HAP-1 (cell line): ENCODE data around the gene NID1.

ENCODE experiments used
- DNase-seq, 2 experiments: peaks; one replicate each; pipeline ENCODE4 v3.0.0-alpha.2; 2016 to 2020; ENCODE audit warnings: low spot score in 2 of 2
- H3K27me3 ChIP-seq: fragments of 250-450 bp; sonication (Bioruptor Pico); 2 replicates; pipeline ENCODE4 v1.5.1; 2020; ENCODE audit warnings: low read depth, mild to moderate bottlenecking, moderate library complexity
- H3K36me3 ChIP-seq: fragments of 250-450 bp; sonication (Bioruptor Pico); replicated peaks from 2 replicates; pipeline ENCODE4 v1.5.1; 2020; ENCODE audit warnings: mild to moderate bottlenecking
- H3K4me1 ChIP-seq: fragments of 250-450 bp; sonication (Bioruptor Pico); 2 replicates; pipeline ENCODE4 v1.5.1; 2020; ENCODE audit warnings: mild to moderate bottlenecking
- H3K4me3 ChIP-seq: fragments of 250-450 bp; sonication (Bioruptor Pico); 2 replicates; pipeline ENCODE4 v1.5.1; 2020; ENCODE audit warnings: mild to moderate bottlenecking, moderate library complexity
- H3K9me3 ChIP-seq: fragments of 250-450 bp; sonication (Bioruptor Pico); 2 replicates; pipeline ENCODE4 v1.5.1; 2020; ENCODE audit warnings: mild to moderate bottlenecking, moderate library complexity
- in situ Hi-C: fragments of 300-500 bp; cut with MboI; formaldehyde crosslinking; loops from 3 replicates; pipeline ENCODE4 v1.14.3; 2020; ENCODE audit warnings: low sequenced_read_pairs, inconsistent platforms, mixed read lengths

The NID1 gene

GRCh38 chr1:235954306-235955283, 110.3 kb downstream of the NID1 start:
- no peak for DNase-seq
- H3K4me1 ChIP-seq = no peaks in the 10 kb centered on the region
- in situ Hi-C loops = no loop called here
- H3K9me3 ChIP-seq = no peaks in the 10 kb centered on the region
- no peaks in the 10 kb centered on the region for H3K27me3 ChIP-seq
- no peaks in the 10 kb centered on the region for H3K36me3 ChIP-seq
- H3K4me3 ChIP-seq = no peak overlapping the region

GRCh38 chr1:235953801-235954200, 111.1 kb downstream of the NID1 start:
- Histone ChIP-seq H3K36me3 (no peaks in the 10 kb centered on the region), H3K4me3 (no peak overlapping the region), H3K4me1 (no peaks in the 10 kb centered on the region), H3K27me3 (no peaks in the 10 kb centered on the region), H3K9me3 (no peaks in the 10 kb centered on the region)
- in situ Hi-C loops = no loop called here
- no peak for DNase-seq

GRCh38 chr1:235952950-235953615, 111.8 kb downstream of the NID1 start:
- DNase-seq = no peak
- no peak overlapping the region for H3K4me3 ChIP-seq

GRCh38 chr1:235951661-235952060, 113.2 kb downstream of the NID1 start:
- in situ Hi-C loops = no loop called here
- H3K4me1 ChIP-seq = no peaks in the 10 kb centered on the region
- no peak for DNase-seq

More at GRCh38 chr1:235952950-235953615, 111.8 kb downstream of the NID1 start:
- Histone ChIP-seq H3K36me3 (no peaks in the 10 kb centered on the region), H3K27me3 (no peaks in the 10 kb centered on the region), H3K4me1 (no peaks in the 10 kb centered on the region), H3K9me3 (no peaks in the 10 kb centered on the region)
- in situ Hi-C loops = no loop called here

GRCh38 chr1:235950318-235950717, 114.6 kb downstream of the NID1 start:
- Histone ChIP-seq H3K36me3 (no peaks in the 10 kb centered on the region), H3K4me3 (no peak overlapping the region), H3K9me3 (no peaks in the 10 kb centered on the region), H3K27me3 (no peaks in the 10 kb centered on the region), H3K4me1 (no peaks in the 10 kb centered on the region)
- in situ Hi-C loops = no loop called here
- no peak for DNase-seq

More at GRCh38 chr1:235951661-235952060, 113.2 kb downstream of the NID1 start:
- H3K9me3 ChIP-seq = no peaks in the 10 kb centered on the region
- H3K36me3 ChIP-seq = no peaks in the 10 kb centered on the region
- no peaks in the 10 kb centered on the region for H3K27me3 ChIP-seq
- no peak overlapping the region for H3K4me3 ChIP-seq

- in situ Hi-C loops = no loop called here
- Histone ChIP-seq H3K27me3 (no peaks in the 10 kb centered on the region), H3K4me1 (no peaks in the 10 kb centered on the region), H3K4me3 (no peak overlapping the region), H3K9me3 (no peaks in the 10 kb centered on the region), H3K36me3 (no peaks in the 10 kb centered on the region)
- DNase-seq = no peak
Observed at GRCh38 chr1:235948774-235949427, 116.0 kb downstream of the NID1 start.

GRCh38 chr1:235947989-235948388, 116.9 kb downstream of the NID1 start:
- in situ Hi-C loops = no loop called here
- Histone ChIP-seq H3K36me3 (no peaks in the 10 kb centered on the region), H3K4me3 (no peak overlapping the region), H3K27me3 (no peaks in the 10 kb centered on the region), H3K9me3 (no peaks in the 10 kb centered on the region), H3K4me1 (no peaks in the 10 kb centered on the region)
- DNase-seq = no peak

- Histone ChIP-seq H3K4me1 (no peaks in the 10 kb centered on the region), H3K9me3 (no peaks in the 10 kb centered on the region), H3K36me3 (no peaks in the 10 kb centered on the region), H3K27me3 (no peaks in the 10 kb centered on the region), H3K4me3 (no peak overlapping the region)
- in situ Hi-C loops = no loop called here
- no peak for DNase-seq
Observed at GRCh38 chr1:235946571-235946981, 118.3 kb downstream of the NID1 start.

- DNase-seq = no peak
- Histone ChIP-seq H3K4me1 (no peaks in the 10 kb centered on the region), H3K4me3 (no peak overlapping the region), H3K36me3 (no peaks in the 10 kb centered on the region), H3K9me3 (no peaks in the 10 kb centered on the region), H3K27me3 (no peaks in the 10 kb centered on the region)
- in situ Hi-C loops = no loop called here
Observed at GRCh38 chr1:235945775-235946570, 118.9 kb downstream of the NID1 start.

- Histone ChIP-seq H3K36me3 (no peaks in the 10 kb centered on the region), H3K4me1 (no peaks in the 10 kb centered on the region), H3K4me3 (no peak overlapping the region), H3K27me3 (no peaks in the 10 kb centered on the region), H3K9me3 (no peaks in the 10 kb centered on the region)
- DNase-seq = no peak
- in situ Hi-C loops = no loop called here
Observed at GRCh38 chr1:235943581-235944114, 121.2 kb downstream of the NID1 start.

GRCh38 chr1:235942979-235943575, 121.8 kb downstream of the NID1 start:
- Histone ChIP-seq H3K36me3 (no peaks in the 10 kb centered on the region), H3K9me3 (no peaks in the 10 kb centered on the region), H3K4me3 (no peak overlapping the region), H3K4me1 (no peaks in the 10 kb centered on the region), H3K27me3 (no peaks in the 10 kb centered on the region)
- in situ Hi-C loops = no loop called here
- no peak for DNase-seq

- in situ Hi-C loops = no loop called here
- no peak for DNase-seq
- H3K36me3 ChIP-seq = no peaks in the 10 kb centered on the region
- H3K4me3 ChIP-seq = no peak overlapping the region
- no peaks in the 10 kb centered on the region for H3K27me3 ChIP-seq
- H3K4me1 ChIP-seq = no peaks in the 10 kb centered on the region
- no peaks in the 10 kb centered on the region for H3K9me3 ChIP-seq
Observed at GRCh38 chr1:235942625-235942934, 122.3 kb downstream of the NID1 start.
